Occipital lobe (tissue), 2 donors: ENCODE results near the gene BCAR1. TPM values are rescaled to one million over a fixed set of nuclear protein-coding genes. Genes with fewer than 3 reads are reported as not detected.
"Not testable (repeated sequence)": the region's sequence is repeated elsewhere in the genome, so short reads cannot be mapped to it uniquely, and the experiment has no call there.

ENCODE experiments used
- DNase-seq: peaks from one replicate; lab custom pipeline; 2025; lab: John Stamatoyannopoulos, UW
- total RNA-seq: library from RNA; depleted of rRNA; stranded (reverse); fragments of >200 nt; gene quantifications from one replicate; pipeline ENCODE4 v1.2.3, GENCODE V29; 2014

The BCAR1 gene
- total RNA-seq, 1 donor from 2014 or later: 15.4 TPM

DNA sequence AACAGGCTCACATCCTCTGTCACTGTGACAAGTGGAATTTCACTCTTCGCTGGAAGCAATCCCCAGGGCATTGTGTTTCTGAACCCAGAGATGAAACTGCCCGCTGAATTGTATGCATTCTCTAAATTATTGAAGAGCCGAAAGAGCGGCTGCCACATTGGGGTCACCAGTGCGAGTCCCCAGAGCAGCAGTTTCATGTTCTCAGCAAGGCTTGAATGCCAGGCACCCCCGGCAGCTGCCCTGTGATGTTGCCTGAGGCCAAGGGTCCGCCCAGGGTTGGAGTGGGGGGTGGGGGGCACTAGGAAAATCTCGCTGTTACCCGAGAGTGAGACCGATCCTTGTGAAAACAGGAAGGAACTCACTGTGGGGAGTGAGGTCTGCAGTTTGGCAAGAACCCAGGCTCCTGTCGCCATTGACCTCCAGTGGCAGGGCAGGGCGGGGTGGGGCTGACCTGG is 20.7 kb upstream of the BCAR1 start:
- DNase-seq: no peak

DNA sequence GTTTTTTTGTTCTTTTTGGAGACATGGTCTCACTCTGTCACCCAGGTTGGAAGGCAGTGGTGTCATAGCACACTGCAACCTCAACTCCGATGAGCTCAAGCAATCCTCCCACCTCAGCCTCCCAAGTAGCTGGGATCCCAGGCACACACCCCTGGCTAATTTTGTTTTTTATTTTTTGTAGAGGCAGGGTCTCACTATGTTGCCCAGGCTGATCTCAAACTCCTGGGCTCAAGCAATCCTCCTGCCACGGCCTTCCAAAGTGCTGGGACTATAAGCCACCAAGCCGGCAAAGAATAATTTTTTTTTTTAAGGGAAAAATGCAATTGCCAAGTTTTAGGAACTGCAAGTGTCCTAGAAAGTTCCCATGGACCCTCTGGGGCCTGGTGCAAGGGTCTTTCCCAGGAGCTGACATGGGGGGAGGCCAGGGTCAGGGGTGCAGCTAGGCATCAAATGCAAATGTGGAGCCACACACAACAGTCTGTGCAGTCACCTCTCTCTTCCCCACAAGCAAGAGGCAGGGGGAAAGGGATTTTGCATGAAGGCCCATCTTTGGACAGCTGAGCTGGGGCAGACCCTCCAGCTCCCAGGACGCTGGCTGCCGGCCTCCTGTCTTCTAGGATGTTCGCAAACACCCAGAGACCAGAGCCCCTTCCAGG is 20.1 kb upstream of the BCAR1 start:
- no peak for DNase-seq

DNA sequence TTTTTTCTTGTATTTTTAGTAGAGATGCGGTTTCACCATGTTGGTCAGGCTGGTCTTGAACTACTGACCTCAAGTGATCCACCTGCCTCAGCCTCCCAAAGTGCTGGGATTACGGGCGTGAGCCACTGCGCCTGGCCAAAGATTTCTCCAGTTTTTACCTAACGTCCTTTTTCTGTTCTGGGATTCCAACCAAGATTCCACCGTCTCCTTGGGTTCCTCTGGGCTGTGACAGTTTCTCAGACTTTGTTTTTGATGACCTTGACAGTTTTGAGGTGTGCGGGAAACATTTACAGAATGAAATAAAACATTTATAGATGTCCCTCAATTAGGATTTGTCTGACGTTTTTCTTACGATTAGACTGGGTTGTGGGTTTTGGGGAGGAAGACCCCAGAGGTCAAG is 17.9 kb upstream of the BCAR1 start:
- not testable (repeated sequence) for DNase-seq

DNA sequence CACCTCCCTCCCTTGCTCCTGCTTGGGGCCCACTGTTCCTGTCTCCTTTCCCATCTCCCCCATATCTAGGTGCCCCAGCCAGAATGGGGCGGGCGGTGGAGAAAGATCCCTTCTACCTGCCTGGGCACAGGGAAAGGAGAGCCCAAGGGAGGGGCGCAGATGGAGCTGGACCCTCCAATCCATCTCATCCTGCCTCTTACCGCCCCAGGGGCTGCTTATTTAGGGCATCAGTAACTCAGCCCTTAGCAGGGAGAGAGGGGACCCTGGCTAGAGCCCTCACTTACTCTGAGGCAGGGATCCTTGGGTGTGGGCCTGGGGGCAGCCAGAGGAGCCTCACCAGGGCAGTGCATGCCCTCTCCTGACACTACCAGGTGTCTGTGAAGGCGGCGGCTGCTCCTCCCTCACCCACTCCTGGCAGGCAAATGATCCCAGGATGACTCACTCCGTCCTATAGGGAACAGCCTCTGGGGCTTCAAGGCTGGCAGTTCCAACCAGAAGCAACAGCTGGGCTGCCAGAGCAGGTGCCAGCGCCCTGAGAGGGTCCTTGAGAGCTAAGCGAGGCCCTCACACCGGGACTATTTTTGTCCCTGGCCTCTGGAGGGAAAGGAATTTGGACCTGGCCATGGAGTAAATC is 16.3 kb upstream of the BCAR1 start:
- DNase-seq: peak; percentile 43

DNA sequence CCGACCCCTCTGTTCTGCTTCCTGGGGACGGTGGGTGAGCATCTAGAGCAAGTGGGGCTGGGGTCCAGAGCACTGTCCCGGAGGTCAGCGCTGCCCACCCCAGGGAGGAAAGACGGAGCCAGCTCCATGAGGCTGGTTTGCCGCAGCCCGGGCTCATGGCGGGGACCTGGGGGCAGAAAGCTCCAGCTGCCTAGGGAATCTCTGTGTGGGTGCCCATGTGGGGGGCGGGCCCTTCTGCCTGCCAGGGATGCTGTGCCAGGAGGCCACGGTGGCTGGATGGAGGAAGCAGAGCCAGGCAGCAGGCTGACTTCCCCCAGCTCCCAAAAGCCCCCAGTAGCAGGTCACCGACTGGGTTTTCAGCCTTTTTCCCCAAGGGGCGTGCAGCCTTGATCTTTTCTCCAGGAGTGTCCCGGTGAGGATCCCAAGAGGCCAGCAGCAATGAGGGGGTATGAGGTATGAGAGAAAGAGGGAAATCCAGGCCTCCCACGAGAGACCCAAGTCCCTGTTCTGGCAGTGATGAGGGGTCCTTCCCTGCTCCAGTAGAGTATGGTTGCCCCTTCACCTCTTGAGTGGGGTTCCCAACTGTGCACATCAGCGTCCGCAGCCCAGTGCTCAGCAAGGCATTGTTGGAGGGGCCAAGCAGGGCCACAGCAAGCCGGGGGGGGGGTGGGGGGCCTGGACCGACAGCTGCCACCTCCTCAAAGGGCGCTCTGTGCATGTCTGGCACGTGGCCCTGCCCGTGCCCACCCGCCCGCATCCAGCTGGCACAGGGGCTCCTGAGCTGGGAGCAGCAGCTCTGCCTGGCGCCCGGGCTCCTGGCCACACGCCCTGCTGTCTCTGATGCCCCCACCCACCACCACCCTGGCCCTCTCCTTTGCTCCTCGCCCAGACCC is 15.6 kb upstream of the BCAR1 start:
- peak; percentile 49 for DNase-seq

DNA sequence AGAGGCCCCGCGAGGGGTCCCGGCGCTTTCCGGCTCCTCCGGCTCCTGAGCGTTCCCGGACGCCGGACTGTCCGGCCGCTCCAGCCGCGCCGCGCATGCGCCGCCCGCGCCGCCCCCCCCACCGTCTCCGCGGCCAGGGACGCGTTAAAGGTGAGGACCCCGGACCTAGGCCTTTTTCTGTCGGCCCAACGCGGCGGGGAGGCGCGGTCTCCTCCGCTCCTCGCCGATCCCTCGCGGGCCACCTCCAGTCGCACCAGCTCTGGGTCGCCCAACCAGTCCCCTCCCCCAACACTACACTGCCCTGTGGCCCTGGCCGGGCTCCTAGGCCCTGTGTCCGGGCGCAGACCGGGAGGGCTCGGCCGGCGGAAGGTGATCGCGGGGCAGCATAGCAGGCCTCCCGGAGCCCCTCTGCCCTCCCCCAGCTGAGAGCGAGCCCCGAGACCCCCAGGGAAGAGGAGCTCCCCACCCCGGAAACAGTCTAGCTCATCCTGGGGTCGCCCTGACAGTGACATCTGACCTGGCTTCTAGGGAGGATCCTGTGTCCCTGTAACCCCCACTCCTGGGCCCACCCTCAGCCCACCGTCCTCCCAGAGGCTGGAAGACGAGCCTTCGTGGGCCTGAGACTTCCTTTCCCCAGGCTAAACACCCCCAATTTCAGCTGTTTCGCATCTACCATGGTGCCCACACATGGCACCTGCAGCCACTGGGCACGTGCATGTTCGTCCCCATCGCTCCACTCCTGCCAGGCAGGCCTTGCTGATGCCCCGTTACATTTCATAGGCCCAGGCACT is 14.7 kb upstream of the BCAR1 start:
- peak; percentile 54 for DNase-seq

DNA sequence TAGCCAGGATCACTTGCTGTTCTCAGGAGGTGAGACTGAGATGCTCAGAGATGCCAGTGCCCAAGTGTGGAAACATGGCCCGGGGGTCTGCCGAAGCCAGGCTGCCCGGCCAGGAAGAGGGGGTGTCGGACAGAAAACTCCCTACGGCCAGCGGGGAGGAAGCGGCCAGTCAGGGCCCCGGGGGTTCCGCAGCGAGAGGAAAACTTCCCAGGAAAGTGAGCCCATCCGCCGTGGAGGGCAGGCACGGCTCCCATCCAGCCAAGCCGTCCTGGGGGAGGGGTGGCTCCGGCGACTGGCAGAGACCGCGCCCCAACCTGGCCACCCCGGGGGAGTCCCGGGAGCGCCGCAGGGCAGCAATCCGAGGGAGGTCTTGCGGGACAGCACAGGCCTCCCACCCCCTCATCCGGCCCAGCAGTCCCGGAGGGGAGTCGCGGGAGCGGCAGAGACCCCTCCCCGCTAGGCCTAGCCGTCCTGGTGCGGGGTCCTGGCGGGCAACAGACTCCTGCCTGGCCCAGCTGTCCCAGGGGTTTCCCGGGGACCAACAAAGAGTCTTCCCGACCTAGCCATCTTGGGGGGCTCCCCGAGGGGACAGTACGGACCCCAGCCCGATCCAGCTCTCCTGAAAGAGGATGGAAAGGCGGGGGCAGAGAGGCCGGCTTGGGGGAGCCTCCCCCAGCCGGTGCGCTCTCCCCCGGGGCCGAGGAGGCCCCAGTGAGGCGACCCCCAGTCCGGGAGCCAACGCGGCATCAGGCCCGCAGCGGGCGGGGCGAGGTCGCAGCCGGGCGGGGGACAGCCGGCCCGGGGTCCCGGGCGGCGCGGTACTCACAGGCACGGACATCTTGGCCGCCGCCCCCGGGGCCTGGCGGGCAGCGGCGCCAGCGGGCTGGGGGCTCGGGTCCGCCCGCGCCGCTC is 13.8 kb upstream of the BCAR1 start:
- DNase-seq: no peak

DNA sequence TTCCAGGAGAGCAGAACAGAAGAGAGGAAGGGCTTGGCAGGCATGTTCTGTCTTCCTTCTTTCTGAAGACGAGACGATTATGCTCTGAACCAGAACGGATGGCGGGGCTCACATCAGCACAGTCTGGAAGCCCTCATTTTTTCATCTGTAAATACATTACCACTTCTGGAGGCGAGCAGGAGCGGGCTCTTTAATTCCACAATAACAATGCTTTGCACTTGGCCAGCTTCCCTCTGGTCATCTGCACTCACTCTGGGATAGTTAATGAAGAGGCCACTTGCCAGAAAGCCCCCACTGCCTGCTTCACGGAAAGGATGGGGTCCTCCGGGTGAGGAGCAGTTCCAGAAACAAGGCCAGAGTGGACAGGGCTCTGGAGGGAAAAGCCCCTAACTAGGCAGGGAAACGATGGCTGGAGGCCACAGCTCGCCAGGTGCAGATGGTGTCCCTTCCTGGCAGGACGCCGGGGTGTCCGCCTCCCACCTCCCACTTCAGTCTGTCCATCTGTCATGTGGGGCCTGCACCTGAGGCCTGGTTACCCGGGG is 13.1 kb upstream of the BCAR1 start:
- DNase-seq: no peak

DNA sequence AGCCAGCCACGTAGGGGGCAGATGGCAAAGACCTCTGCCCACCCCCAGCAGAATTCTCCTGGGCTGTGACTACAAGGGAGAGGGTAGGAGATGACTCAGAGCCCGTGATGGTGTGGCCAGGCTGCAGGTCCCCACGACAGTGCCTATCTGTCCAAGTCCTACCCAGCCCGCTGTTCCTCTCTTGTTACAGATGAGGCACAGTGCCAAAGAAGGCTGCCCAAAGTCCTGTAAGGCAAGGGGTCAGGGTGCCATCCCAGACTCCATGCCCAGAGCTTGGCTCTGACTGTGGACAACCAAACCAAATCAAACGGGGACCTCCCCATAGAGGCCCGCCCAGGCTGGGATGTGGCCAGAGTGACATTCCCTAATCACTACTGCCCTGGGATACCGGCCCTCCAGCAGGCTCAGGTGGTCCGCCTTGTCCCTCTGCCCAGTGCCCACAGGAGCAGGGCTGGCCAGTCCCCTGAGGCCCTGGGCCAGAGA is 12.6 kb upstream of the BCAR1 start:
- no peak for DNase-seq

DNA sequence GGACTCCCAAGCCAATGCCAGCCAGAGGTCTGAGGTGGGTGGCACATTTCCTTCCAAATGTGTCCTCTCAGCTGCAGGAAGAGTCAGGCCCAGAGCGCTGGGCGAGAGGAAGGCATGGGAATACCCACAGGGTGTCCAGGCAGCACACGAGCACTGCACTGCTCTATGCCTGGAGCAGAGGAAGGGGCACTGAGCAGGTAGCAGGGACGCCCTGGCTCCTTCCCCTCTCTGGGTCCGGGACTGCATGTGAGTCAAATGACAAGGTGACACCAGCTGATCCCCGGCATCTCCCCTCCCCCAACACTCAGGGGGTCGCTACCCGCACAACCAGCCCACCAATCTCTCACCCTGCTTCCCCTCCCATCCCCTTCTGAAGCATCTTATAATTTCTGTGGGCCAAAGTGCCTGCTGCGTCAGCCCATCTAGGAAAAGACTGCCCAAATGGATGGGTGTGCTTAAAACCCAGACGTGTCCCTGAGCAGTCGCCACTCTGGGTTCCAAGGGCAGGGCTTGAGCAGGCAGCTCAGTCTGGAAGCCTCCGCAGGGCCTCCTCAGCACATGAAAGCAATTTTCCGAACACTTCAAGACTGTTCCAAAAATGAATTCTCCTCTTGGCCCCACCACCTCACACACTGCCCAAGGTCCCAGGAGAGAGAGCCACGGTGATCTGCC is 12.0 kb upstream of the BCAR1 start:
- no peak for DNase-seq

DNA sequence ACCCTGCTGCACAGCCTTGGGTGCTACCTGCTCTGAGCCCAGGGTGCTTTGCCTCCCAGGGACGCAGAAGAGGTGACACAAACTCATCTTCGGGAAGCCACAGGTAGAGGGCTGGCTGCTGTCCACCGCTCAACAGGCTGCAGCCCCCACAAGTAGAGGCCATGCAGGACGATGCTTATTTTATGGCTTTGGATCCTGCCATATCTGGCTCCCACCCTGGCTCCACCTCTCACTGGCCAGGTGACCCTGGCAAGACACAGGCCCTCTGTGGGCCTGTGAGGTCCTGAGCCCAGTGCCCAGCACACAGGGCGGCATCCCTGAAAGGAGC is 11.3 kb upstream of the BCAR1 start:
- no peak for DNase-seq

DNA sequence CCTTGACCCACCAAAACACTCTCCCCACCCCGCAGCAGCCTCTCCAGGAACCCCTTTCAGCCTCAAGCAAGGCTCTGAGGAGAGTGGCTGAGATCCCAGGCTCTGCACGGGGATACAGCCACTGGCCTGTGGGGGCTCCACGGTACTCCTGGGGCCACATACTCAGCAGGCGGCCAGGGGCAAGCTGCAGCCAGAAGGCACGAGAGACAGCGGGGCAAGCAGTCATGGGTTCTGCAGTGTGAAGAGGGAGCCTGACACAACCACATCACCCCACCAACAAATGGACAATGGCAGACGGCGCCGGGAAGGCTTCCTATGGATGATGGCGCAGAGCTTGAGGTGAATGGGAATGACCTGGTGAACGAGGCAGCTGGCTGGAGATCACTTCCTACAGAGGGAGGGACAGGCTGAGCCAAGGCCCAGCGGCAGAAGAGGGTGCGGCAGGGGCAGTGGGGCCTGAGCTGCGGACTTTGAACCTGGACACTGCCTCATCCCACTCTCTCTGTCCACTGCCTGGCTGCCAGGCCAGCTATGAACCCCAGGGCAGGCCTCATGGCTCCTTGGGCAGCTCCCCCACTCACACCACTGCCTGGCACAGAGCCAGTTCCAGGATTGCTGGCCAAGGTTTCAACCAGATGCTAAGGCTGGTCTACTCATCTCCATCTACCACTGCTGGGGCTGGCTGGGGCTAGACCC is 10.8 kb upstream of the BCAR1 start:
- no peak for DNase-seq

DNA sequence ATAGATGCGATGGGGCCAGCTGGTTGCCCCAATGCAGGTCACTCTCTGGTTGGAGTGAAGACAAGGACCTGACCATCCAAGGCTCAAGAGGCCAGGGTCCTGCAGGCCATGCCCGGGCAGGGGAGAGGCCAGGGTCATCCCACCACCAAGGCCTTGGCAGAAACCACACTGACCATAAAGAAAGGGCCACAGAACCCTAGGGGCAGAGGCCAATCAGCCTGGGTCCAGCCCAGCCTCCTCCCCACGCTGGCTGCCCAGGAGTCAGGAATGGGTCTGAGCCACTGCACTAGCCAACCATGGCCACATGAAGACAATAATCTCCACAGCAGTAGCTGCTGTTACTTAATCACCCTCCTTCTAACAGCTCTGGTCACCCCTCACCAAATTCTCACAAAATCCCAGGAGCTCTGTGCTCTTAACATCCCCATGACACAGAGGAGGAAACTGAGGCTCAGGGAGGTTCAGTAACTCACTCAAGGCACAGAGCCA is 10.2 kb upstream of the BCAR1 start:
- DNase-seq: no peak

DNA sequence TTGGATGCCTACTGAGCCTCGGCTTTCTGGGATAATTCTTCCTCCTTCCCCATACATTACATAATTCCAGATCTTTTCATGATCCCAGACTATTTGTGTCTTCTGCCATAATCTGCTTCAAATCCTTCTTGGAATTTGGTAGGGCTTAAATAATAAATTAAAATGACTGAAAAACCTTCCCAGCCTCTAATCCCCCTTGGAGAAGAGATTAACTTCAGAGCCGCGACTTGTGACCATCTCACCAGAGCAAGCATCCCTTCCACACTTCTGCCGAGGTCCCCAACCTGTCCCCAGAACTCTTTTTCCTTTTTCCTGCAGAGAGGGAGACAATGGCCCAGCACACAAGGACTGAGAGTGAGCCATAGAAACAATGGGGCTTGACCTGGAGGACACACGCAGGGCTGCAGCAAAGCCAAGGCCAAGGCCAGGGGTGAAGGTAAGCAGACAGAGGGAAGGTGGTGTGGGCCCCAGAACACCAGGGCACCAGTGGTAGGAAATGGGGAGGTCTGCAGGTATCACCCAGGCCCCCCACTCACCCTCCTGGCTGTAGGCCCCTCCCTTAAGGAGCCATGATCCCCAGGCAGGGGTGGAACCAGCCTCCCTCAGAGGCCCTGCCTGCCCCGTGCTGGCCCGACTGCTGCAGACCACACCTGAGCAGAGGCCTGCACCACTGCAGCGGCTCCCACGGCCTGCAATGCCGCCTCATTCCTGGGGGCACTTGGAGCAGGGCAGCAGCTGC is 9.6 kb upstream of the BCAR1 start:
- DNase-seq: no peak

DNA sequence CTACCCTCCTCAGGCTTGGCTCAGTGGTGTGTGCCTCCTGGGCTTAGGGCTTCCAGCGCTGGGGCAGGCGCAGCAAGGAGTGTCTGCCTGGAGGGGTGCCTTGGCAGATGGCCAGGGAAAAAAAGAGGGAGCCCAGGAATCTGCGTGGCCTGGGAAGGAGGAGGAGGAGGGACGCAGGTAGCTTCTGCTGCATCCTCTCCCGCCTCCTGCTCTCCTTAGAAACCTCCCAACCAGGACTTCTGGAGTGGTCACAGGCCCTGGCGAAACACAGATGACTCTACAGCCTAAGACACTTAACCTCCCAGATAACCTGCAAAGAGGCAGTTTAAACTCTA is 7.3 kb upstream of the BCAR1 start:
- DNase-seq: no peak

DNA sequence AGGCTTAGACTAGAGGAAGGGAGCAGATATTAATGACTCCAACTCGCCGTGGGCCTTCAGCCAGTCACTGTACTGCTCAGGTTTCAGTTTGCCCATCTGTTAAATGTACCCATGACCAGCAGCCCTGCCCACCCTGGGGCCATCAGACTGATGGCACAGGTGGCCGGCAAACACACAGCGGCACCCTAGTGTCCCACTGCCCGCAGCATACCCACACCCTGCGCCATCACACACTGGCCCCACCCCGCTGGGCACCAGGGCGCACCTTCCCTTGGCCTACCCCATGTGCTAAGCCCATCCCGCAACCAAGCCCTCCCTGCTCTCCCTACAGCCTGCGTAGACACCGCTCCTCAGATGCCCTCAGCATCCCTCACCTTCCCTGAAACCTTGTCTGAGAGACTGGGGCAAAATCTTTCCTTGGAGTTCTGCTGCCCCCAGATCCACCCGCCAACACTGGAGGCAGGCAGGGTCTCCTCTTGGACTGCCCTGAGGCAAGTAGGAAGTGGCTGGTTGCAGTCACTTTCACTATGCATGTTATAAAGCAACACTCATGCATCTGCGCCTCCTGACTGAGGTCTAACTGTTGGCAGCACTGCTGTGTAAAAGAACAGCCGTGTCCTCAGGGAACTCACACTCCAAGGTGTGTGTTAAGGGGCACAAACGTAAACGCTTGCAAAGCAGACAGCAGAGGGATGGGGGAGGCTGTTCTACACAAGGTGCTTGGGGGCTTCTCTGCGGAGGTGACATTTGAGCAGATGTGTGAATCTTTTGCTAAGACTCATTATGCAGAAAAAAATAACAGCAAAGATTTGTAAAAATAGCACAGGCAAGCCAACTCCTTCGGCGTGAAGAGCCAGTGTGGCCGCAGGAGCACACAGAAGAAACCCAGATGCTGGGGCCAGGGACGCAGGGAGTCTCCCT is 6.7 kb upstream of the BCAR1 start:
- no peak for DNase-seq

DNA sequence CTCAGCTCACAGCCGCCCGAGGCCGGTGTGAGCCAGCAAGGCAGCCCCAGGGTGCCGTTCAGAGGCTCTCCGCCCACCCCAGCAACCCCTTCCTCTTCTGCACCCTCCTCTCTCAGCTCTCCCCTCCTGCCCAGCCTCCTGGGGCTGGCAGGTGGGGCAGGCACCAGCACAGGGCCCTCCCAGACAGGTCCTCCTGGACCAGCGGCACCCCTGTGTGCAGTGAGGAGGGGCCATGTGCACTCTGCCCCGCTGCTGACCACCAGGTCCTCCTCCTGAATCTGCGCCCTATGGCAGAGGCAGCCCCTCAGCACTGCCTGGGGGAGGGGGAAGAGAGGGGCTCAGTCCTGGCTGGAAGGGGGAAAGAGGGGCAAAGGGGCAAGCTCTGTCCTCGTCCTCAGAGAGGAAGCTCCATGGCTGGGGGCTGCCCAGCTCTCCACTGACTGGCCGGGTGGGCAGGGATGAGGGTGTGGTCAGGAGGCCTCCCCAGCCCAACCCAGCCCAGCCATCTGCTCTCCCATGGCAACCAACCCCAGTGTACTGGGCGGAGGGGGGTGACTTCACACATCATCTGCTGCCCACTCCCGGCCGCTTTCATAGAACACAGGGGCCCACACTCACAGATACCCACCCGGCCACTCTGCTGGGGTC is 5.4 kb upstream of the BCAR1 start:
- no peak for DNase-seq
